HepG2 (cell line): Measurements from ENCODE around the gene CNOT10. TPM values are rescaled to one million over a fixed set of nuclear protein-coding genes. Genes with fewer than 3 reads are reported as not detected.
A peak's percentile ranks its signal among the peaks of the same experiment; 100 is the strongest.

Experiments
- ATF6 ChIP-seq: sonication (generic); formaldehyde crosslinking; conservative IDR thresholded peaks from 2 replicates; pipeline ENCODE4 v1.4.0; 2020; ENCODE audit warnings: missing genetic modification reagents
- ESRRA ChIP-seq: sonication (generic); formaldehyde crosslinking; IDR thresholded peaks from 2 replicates; pipeline ENCODE4 v1.5.1; 2020; ENCODE audit warnings: mild to moderate bottlenecking, low read depth, missing genetic modification reagents
- ETV5 ChIP-seq: IDR thresholded peaks from 2 replicates; pipeline ENCODE4 v1.6.1; 2018; ENCODE audit warnings: missing biosample characterization, missing genetic modification reagents, inconsistent platforms, borderline replicate concordance
- NKX3-1 ChIP-seq: sonication (generic); formaldehyde crosslinking; IDR thresholded peaks from 2 replicates; pipeline ENCODE4 v1.5.0; 2020; ENCODE audit warnings: missing genetic modification reagents
- PRMT3 ChIP-seq: sonication (generic); formaldehyde crosslinking; IDR thresholded peaks from 2 replicates; pipeline ENCODE4 v1.8.1; 2022; ENCODE audit warnings: low read depth, mild to moderate bottlenecking, moderate library complexity, missing genetic modification reagents, borderline replicate concordance
- SAP130 ChIP-seq: IDR thresholded peaks from 2 replicates; pipeline ENCODE4 v1.6.1; 2016; ENCODE audit warnings: low read depth
- THAP11 ChIP-seq: IDR thresholded peaks from 2 replicates; pipeline ENCODE4 v1.6.1; 2016; ENCODE audit warnings: missing biosample characterization, missing genetic modification reagents
- ZKSCAN1 ChIP-seq: fragments of 150-350 bp; IDR thresholded peaks from 2 replicates; pipeline ENCODE4 v1.6.1; 2014; ENCODE audit warnings: low read length
- ZNF263 ChIP-seq: sonication (generic); formaldehyde crosslinking; IDR thresholded peaks from 2 replicates; pipeline ENCODE4 v1.4.0; 2020; ENCODE audit warnings: missing genetic modification reagents
- ZNF484 ChIP-seq: sonication (generic); formaldehyde crosslinking; IDR thresholded peaks from 2 replicates; pipeline ENCODE4 v1.5.1; 2020; ENCODE audit warnings: mild to moderate bottlenecking, low read depth, missing genetic modification reagents, borderline replicate concordance
- ZNF510 ChIP-seq: sonication (generic); formaldehyde crosslinking; IDR thresholded peaks from 2 replicates; pipeline ENCODE4 v1.4.0; 2020; ENCODE audit warnings: low read depth, mild to moderate bottlenecking, missing genetic modification reagents
- ZNF687 ChIP-seq: sonication (generic); formaldehyde crosslinking; IDR thresholded peaks from 2 replicates; pipeline ENCODE4 v1.5.1; 2020; ENCODE audit warnings: mild to moderate bottlenecking, missing genetic modification reagents, moderate library complexity
- ZNF740 ChIP-seq: sonication (generic); formaldehyde crosslinking; IDR thresholded peaks from 2 replicates; pipeline ENCODE4 v1.4.0; 2020; ENCODE audit warnings: missing genetic modification reagents
- ZNF800 ChIP-seq: sonication (generic); formaldehyde crosslinking; IDR thresholded peaks from 2 replicates; pipeline ENCODE4 v1.4.0; 2020; ENCODE audit warnings: missing genetic modification reagents
- ZNF816 ChIP-seq: sonication (generic); formaldehyde crosslinking; IDR thresholded peaks from 2 replicates; pipeline ENCODE4 v1.8.0; 2022; ENCODE audit warnings: missing genetic modification reagents, mild to moderate bottlenecking, borderline replicate concordance
- ZSCAN12 ChIP-seq: sonication (generic); formaldehyde crosslinking; IDR thresholded peaks from 2 replicates; pipeline ENCODE4 v1.9.0; 2021; ENCODE audit warnings: mild to moderate bottlenecking, missing genetic modification reagents
- ZSCAN5A ChIP-seq: sonication (generic); formaldehyde crosslinking; IDR thresholded peaks from 2 replicates; pipeline ENCODE4 v1.8.0; 2022; ENCODE audit warnings: mild to moderate bottlenecking, missing genetic modification reagents, borderline replicate concordance
- ZUFSP ChIP-seq: sonication (generic); formaldehyde crosslinking; IDR thresholded peaks from 2 replicates; pipeline ENCODE4 v1.9.0; 2021; ENCODE audit warnings: missing genetic modification reagents, mild to moderate bottlenecking, borderline replicate concordance
- polyA plus RNA-seq, 8 experiments: library from polyadenylated mRNA; depleted of rRNA in 3 of 8; stranded (reverse) in 7 of 8; unstranded in 1 of 8; fragments of >200 nt; fragmentation: Illumina TruSeq in 4 of 8; extraction: Trizol in 4 of 8; gene quantifications; 2 replicates each; pipeline versions ENCODE4 v1.2.1 to v1.2.3, GENCODE V29; 2011 to 2016; ENCODE audit warnings: low read depth in 4 of 8, missing spikeins in 1 of 8, mixed read lengths in 1 of 8; ENCODE audit not compliant: insufficient read depth in 1 of 8
- total RNA-seq, 5 experiments: library from RNA; depleted of rRNA; stranded (reverse); fragments of >200 nt; fragmentation: Illumina TruSeq; extraction: Trizol; gene quantifications; 2 replicates each; pipeline ENCODE4 v1.2.3, GENCODE V29; 2016; ENCODE audit warnings: low read depth in 1 of 5

CNOT10 gene
- total and polyA plus RNA-seq, 2 of the 13 experiments (the other 11 are each of a cell fraction or from before 2014, with no cell fraction given), result 21.2 to 34.1 TPM

GRCh38 chr3:32703491-32703972 lies 18.5 kb downstream of the CNOT10 start (continued):
- no peak for TF ChIP-seq ZNF263 (CRISPR knock-in tag)
- TF ChIP-seq ESRRA (CRISPR knock-in tag), result peak; percentile 68
- no peak for TF ChIP-seq ZNF816 (CRISPR knock-in tag)
- TF ChIP-seq ATF6 (CRISPR knock-in tag), result no peak
- TF ChIP-seq ZNF740 (CRISPR knock-in tag), result no peak
- TF ChIP-seq SAP130, result peak; percentile 42; the same call in 1 of the 2 replicates
- no peak for TF ChIP-seq ZSCAN12 (CRISPR knock-in tag)
- peak; percentile 56; the same call in 1 of the 2 replicates for TF ChIP-seq ZSCAN5A
- TF ChIP-seq ZNF687, result no peak
- TF ChIP-seq ZKSCAN1, result no peak
- no peak for TF ChIP-seq NKX3-1 (CRISPR knock-in tag)
- TF ChIP-seq ETV5 (CRISPR knock-in tag), result peak; percentile 54; the same call in 1 of the 2 replicates
- no peak for TF ChIP-seq ZNF510 (CRISPR knock-in tag)
- peak; percentile 53; the same call in 1 of the 2 replicates for TF ChIP-seq THAP11 (CRISPR knock-in tag)
- no peak for TF ChIP-seq ZNF800 (CRISPR knock-in tag)
- no peak for TF ChIP-seq ZNF484 (CRISPR knock-in tag)
- no peak for TF ChIP-seq ZUFSP (CRISPR knock-in tag)
- TF ChIP-seq PRMT3 (CRISPR knock-in tag), result no peak
